Peyer's patch (tissue), 4 donors: ENCODE data around the gene AK5. TPM values are rescaled to one million over a fixed set of nuclear protein-coding genes. Genes with fewer than 3 reads are reported as not detected.

ENCODE experiments used
- DNase-seq, 3 donors: peaks; one replicate each; pipeline ENCODE4 v3.0.0-alpha.2; 2017 to 2019
- H3K27ac ChIP-seq, 4 donors: fragments of 200-600 bp; sonication (generic); one replicate each; pipeline ENCODE4 v1.5.1; 2016 to 2019
- H3K27me3 ChIP-seq, 2 donors: fragments of 200-600 bp; sonication (generic); one replicate each; pipeline ENCODE4 v1.5.1; 2019
- H3K36me3 ChIP-seq, 3 donors: fragments of 200-600 bp; sonication (generic); one replicate each; pipeline ENCODE4 v1.5.1; 2016 to 2019
- H3K4me1 ChIP-seq, 4 donors: fragments of 200-600 bp; sonication (generic); one replicate each; pipeline ENCODE4 v1.5.1; 2016 to 2019
- H3K4me3 ChIP-seq, 4 donors: fragments of 200-600 bp; sonication (generic); 1 replicate in 3 of 4; 2 replicates in 1 of 4; pipeline ENCODE4 v1.5.1; 2016 to 2019; ENCODE audit warnings: mild to moderate bottlenecking in 1 of 4
- H3K9me3 ChIP-seq, 4 donors: fragments of 200-600 bp; sonication (generic); one replicate each; pipeline ENCODE4 v1.5.1; 2016 to 2019; ENCODE audit warnings: mild to moderate bottlenecking in 1 of 4
- CTCF ChIP-seq, 6 experiments: fragments of 450-650 bp in 4 of 6; fragments of 200-600 bp in 2 of 6; sonication (generic) in 1 of 6; IDR thresholded peaks; one replicate each; pipeline ENCODE4 v1.5.1; 2017 to 2019; ENCODE audit warnings: antibody characterized with exemption in 6 of 6, mild to moderate bottlenecking in 3 of 6, moderate library complexity in 1 of 6
- POLR2A ChIP-seq, 2 donors: fragments of 450-650 bp; IDR thresholded peaks; one replicate each; pipeline ENCODE4 v1.5.1; 2017; ENCODE audit warnings: antibody characterized with exemption in 2 of 2, mild to moderate bottlenecking in 2 of 2, moderate library complexity in 2 of 2
- total RNA-seq, 4 donors: library from RNA; depleted of rRNA; stranded (reverse); fragments of >200 nt; gene quantifications; one replicate each; pipeline ENCODE4 v1.1.0, GENCODE V29; 2016

The AK5 gene
- total RNA-seq, 4 donors from 2014 or later: 5.3 to 12.4 TPM; not detected in 2

GRCh38 chr1:77239311-77239710 is 42.5 kb upstream of the AK5 start:
- Histone ChIP-seq H3K27me3 (no peaks in the 10 kb centered on the region), H3K9me3 (no peaks in the 10 kb centered on the region), H3K4me3 (no peak overlapping the region), H3K4me1 (no peaks in the 10 kb centered on the region), H3K36me3 (no peaks in the 10 kb centered on the region), H3K27ac (no peak overlapping the region)
- TF ChIP-seq POLR2A (IDR thresholded peaks at IDR 0.05): no peak
- TF ChIP-seq CTCF (IDR thresholded peaks at IDR 0.05): no peak
- no peak for DNase-seq

- Histone ChIP-seq H3K36me3 (no peaks in the 10 kb centered on the region), H3K9me3 (no peaks in the 10 kb centered on the region), H3K4me3 (no peak overlapping the region), H3K27ac (no peak overlapping the region), H3K4me1 (no peaks in the 10 kb centered on the region), H3K27me3 (no peaks in the 10 kb centered on the region)
- no peak for TF ChIP-seq POLR2A (IDR thresholded peaks at IDR 0.05)
- TF ChIP-seq CTCF (IDR thresholded peaks at IDR 0.05): no peak
- DNase-seq: no peak
Observed at GRCh38 chr1:77245830-77246229, 36.0 kb upstream of the AK5 start.

- TF ChIP-seq POLR2A (IDR thresholded peaks at IDR 0.05): no peak
- no peak for TF ChIP-seq CTCF (IDR thresholded peaks at IDR 0.05)
Observed at GRCh38 chr1:77250126-77250525, 31.7 kb upstream of the AK5 start.

GRCh38 chr1:77253211-77253610 is 28.6 kb upstream of the AK5 start:
- Histone ChIP-seq H3K4me1 (no peaks in the 10 kb centered on the region), H3K36me3 (no peaks in the 10 kb centered on the region), H3K9me3 (peaks cover 0 to 5% (median 0%) of the 10 kb centered on the region in 4 donors), H3K4me3 (no peak overlapping the region), H3K27me3 (no peaks in the 10 kb centered on the region), H3K27ac (no peak overlapping the region)
- DNase-seq: no peak
- TF ChIP-seq CTCF (IDR thresholded peaks at IDR 0.05): no peak
- no peak for TF ChIP-seq POLR2A (IDR thresholded peaks at IDR 0.05)

More at GRCh38 chr1:77250126-77250525, 31.7 kb upstream of the AK5 start:
- H3K9me3 ChIP-seq: peaks cover 0 to 5% (median 0%) of the 10 kb centered on the region in 4 donors
- no peaks in the 10 kb centered on the region for H3K36me3 ChIP-seq
- no peak overlapping the region for H3K27ac ChIP-seq
- H3K4me1 ChIP-seq: no peaks in the 10 kb centered on the region
- H3K4me3 ChIP-seq: no peak overlapping the region
- H3K27me3 ChIP-seq: no peaks in the 10 kb centered on the region
- DNase-seq: no peak

- no peak for TF ChIP-seq POLR2A (IDR thresholded peaks at IDR 0.05)
- TF ChIP-seq CTCF (IDR thresholded peaks at IDR 0.05): no peak
- DNase-seq: no peak
- Histone ChIP-seq H3K4me3 (no peak overlapping the region), H3K9me3 (no peaks in the 10 kb centered on the region), H3K27ac (no peak overlapping the region), H3K27me3 (no peaks in the 10 kb centered on the region), H3K36me3 (no peaks in the 10 kb centered on the region), H3K4me1 (no peaks in the 10 kb centered on the region)
Observed at GRCh38 chr1:77263708-77264107, 18.1 kb upstream of the AK5 start.

GRCh38 chr1:77265180-77265579 is 16.6 kb upstream of the AK5 start:
- H3K4me3 ChIP-seq: no peak overlapping the region
- H3K4me1 ChIP-seq: no peaks in the 10 kb centered on the region
- H3K36me3 ChIP-seq: no peaks in the 10 kb centered on the region
- H3K9me3 ChIP-seq: no peaks in the 10 kb centered on the region
- DNase-seq: no peak
- no peaks in the 10 kb centered on the region for H3K27me3 ChIP-seq
- no peak overlapping the region for H3K27ac ChIP-seq
- no peak for TF ChIP-seq POLR2A (IDR thresholded peaks at IDR 0.05)
- TF ChIP-seq CTCF (IDR thresholded peaks at IDR 0.05): no peak
